ENCODE measurements around the gene PDS5A.

GRCh38 chr4:40000711-40001110, 23.0 kb upstream of the PDS5A start:
- TF ChIP-seq EZH2 (IDR thresholded peaks at IDR 0.05; ENCODE audit: insufficient read depth, poor library complexity, severe bottlenecking): no peak
- TF ChIP-seq EZH2phosphoT487 (IDR thresholded peaks at IDR 0.05; ENCODE audit: insufficient read depth, low read depth): no peak
